Esophagus squamous epithelium (tissue), 5 donors: Measurements from ENCODE around the gene RAB1B. TPM values are rescaled to one million over a fixed set of nuclear protein-coding genes. Genes with fewer than 3 reads are reported as not detected.
A peak's percentile ranks its signal among the peaks of the same experiment; 100 is the strongest.

Experiments used
- DNase-seq: peaks from one replicate; lab custom pipeline; 2025; lab: John Stamatoyannopoulos, UW
- H3K27ac ChIP-seq, 4 donors: fragments of 200-600 bp; sonication (generic); one replicate each; pipeline ENCODE4 v1.5.1; 2016 to 2019; ENCODE audit warnings: mild to moderate bottlenecking in 1 of 4
- H3K27me3 ChIP-seq, 4 donors: fragments of 200-600 bp; sonication (generic); 1 replicate in 3 of 4; 2 replicates in 1 of 4; pipeline versions ENCODE4 v1.5.1 to v1.6.0; 2017 to 2021; ENCODE audit warnings: antibody characterized with exemption in 1 of 4
- H3K36me3 ChIP-seq, 3 donors: fragments of 200-600 bp; sonication (generic); one replicate each; pipeline ENCODE4 v1.5.1; 2016 to 2019
- H3K4me1 ChIP-seq, 3 donors: fragments of 200-600 bp; sonication (generic); one replicate each; pipeline ENCODE4 v1.5.1; 2017 to 2019
- H3K4me3 ChIP-seq, 4 donors: fragments of 200-600 bp; sonication (generic); 1 replicate in 3 of 4; 2 replicates in 1 of 4; pipeline ENCODE4 v1.5.1; 2016 to 2019; ENCODE audit warnings: mild to moderate bottlenecking in 2 of 4, moderate library complexity in 1 of 4
- H3K9me3 ChIP-seq, 3 donors: fragments of 200-600 bp; sonication (generic); one replicate each; pipeline ENCODE4 v1.5.1; 2016 to 2019
- POLR2A ChIP-seq, 4 donors: fragments of 450-650 bp; IDR thresholded peaks; one replicate each; pipeline ENCODE4 v1.6.1; 2017; ENCODE audit warnings: antibody characterized with exemption in 4 of 4, mild to moderate bottlenecking in 4 of 4, moderate library complexity in 3 of 4
- WGBS, 2 donors: methylation state at CpG; one replicate each; pipeline ENCODE4 v1.1.5; 2018; 5-methylcytosine and 5-hydroxymethylcytosine counted together
- intact Hi-C: fragments of 100-400 bp; cut with DNase I; formaldehyde crosslinking; loops from one replicate; pipeline ENCODE4 v1.15.0; 2022
- total RNA-seq, 4 donors: library from RNA; depleted of rRNA; stranded (reverse); fragments of >200 nt; gene quantifications; one replicate each; pipeline ENCODE4 v1.1.0, GENCODE V29; 2016
- TF ChIP-seq, protein P1 (sequence below), 6 experiments: fragments of 450-650 bp in 4 of 6; fragments of 200-600 bp in 2 of 6; sonication (generic) in 2 of 6; IDR thresholded peaks; one replicate each; pipeline ENCODE4 v1.5.1; 2016 to 2019; ENCODE audit warnings: antibody characterized with exemption in 6 of 6, mild to moderate bottlenecking in 4 of 6, moderate library complexity in 4 of 6
- donor health status: DM: yes; HTN: yes; CAD: no.

RAB1B gene
- total RNA-seq, 4 donors from 2014 or later, result 83.7 to 148 (median 110) TPM

DNA sequence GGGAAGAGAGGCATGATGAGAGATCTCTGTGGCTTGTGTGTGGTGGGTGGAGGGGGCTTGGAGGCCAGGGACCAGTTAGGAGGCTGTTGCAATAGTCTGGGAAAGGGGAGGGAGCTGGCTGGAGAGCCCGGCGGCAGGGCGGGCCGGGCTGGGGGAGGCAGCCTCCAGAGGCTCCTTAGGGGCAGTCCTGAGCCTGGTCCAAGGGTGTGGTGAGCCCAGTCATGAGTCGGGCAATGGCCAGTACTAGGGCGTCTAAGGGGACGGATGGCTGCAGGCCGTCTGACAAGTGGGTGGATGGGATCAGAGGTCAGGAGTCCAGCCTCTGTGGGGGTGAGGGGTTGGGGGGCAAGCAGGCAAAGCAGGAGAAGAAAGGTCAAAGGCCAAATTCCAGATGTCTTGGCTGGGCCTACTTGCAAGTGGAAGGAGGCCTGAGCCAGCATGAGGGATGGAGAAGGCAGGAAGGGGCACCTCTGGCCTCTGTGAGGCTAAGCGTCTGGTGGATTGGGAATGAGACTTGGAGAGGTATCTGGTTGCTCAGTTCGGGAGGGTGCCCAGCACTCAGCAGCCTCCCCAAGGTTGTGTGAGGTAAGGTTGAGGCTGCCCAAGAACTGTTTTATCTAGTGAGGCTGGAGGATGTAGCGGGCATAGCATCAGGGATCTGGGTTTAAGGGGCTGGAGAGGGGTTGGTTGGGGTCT, 54.4 kb downstream of the RAB1B start:
- DNase-seq, result no peak
- intact Hi-C loops, result no loop called here
- no peak overlapping the region for H3K4me3 ChIP-seq
- H3K9me3 ChIP-seq, result no peaks in the 10 kb centered on the region
- H3K36me3 ChIP-seq, result no peaks in the 10 kb centered on the region
- 82 to 83% methylated on average over 5 to 8 of the region's 11 CpGs for WGBS, 2 donors
- peak overlapping the region in 2 of 4 donors; percentile 34 to 65 for H3K27ac ChIP-seq
- peaks cover 26 to 60% (median 35%) of the 10 kb centered on the region in 3 donors for H3K4me1 ChIP-seq
- H3K27me3 ChIP-seq, result no peaks in the 10 kb centered on the region
- TF ChIP-seq, protein P1, sequence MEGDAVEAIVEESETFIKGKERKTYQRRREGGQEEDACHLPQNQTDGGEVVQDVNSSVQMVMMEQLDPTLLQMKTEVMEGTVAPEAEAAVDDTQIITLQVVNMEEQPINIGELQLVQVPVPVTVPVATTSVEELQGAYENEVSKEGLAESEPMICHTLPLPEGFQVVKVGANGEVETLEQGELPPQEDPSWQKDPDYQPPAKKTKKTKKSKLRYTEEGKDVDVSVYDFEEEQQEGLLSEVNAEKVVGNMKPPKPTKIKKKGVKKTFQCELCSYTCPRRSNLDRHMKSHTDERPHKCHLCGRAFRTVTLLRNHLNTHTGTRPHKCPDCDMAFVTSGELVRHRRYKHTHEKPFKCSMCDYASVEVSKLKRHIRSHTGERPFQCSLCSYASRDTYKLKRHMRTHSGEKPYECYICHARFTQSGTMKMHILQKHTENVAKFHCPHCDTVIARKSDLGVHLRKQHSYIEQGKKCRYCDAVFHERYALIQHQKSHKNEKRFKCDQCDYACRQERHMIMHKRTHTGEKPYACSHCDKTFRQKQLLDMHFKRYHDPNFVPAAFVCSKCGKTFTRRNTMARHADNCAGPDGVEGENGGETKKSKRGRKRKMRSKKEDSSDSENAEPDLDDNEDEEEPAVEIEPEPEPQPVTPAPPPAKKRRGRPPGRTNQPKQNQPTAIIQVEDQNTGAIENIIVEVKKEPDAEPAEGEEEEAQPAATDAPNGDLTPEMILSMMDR (IDR thresholded peaks at IDR 0.05), result no peak
- TF ChIP-seq POLR2A (IDR thresholded peaks at IDR 0.05), result no peak

DNA sequence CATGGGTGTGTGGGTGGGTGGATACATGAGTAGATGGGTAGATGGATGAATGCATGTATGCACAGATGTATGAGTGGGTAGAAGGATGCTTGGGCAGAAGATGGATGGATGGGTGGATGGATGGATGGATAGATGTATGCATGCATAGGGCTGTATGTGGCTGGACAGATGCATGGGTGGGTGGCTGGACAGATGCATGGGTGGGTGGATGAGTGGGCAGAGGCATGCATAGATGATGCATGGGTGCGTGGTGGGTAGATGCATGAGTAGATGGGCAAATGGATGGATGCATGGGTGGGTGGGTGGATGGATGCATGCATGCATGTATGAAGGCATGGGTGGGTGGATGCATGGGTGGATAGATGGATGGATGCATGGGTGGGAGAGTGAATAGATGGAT, 55.2 kb downstream of the RAB1B start:
- WGBS, 2 donors, result 90 to 96% methylated on average over 1 of the region's 1 CpG
- intact Hi-C loops, result no loop called here
- H3K9me3 ChIP-seq, result no peaks in the 10 kb centered on the region
- no peak overlapping the region for H3K4me3 ChIP-seq
- no peaks in the 10 kb centered on the region for H3K27me3 ChIP-seq
- H3K36me3 ChIP-seq, result no peaks in the 10 kb centered on the region
- no peak overlapping the region for H3K27ac ChIP-seq
- DNase-seq, result no peak
- H3K4me1 ChIP-seq, result peaks cover 25 to 60% (median 35%) of the 10 kb centered on the region in 3 donors
- no peak for TF ChIP-seq POLR2A (IDR thresholded peaks at IDR 0.05)
- TF ChIP-seq, protein P1 (IDR thresholded peaks at IDR 0.05), result no peak

DNA sequence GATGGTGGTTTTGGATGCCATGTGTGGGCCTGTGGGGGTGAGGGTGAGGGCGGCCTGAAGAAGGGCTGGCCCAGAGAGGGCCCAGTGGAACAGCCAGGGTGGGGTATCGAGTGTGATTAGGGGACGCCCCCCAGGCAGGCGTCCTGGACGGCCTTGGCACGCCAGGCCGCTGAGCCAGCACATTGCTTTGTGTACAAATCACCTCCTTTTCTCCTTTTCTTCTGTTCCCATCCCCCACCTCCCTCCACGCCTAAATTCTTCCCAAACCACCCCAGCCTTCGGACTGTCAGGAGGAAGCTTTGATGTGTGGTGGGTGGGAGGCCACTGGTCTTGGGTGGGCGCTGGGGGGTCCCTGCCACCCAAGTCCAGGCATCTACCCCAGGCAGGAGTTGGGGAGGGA, 56.2 kb downstream of the RAB1B start:
- peak overlapping the region in 2 of 4 donors; percentile 82 to 88 for H3K27ac ChIP-seq

GRCh38 chr11:66325263-66325671, 56.8 kb downstream of the RAB1B start:
- Histone ChIP-seq H3K4me3 (no peak overlapping the region), H3K4me1 (peaks cover 24 to 55% (median 29%) of the 10 kb centered on the region in 3 donors), H3K9me3 (no peaks in the 10 kb centered on the region), H3K27me3 (no peaks in the 10 kb centered on the region), H3K27ac (peak overlapping the region in 3 of 4 donors; percentile 49 to 88 (median 82)), H3K36me3 (no peaks in the 10 kb centered on the region)
- intact Hi-C loops, result no loop called here
- DNase-seq, result no peak
- WGBS, 2 donors, result 72% methylated on average over 6 of the region's 8 CpGs; no CpG with 5 or more reads in 1 of the 2 donors
- TF ChIP-seq, protein P1 (IDR thresholded peaks at IDR 0.05), result no peak
- TF ChIP-seq POLR2A (IDR thresholded peaks at IDR 0.05), result no peak

More for the DNA sequence above, 56.2 kb downstream of the RAB1B start:
- H3K4me1 ChIP-seq, result peaks cover 24 to 55% (median 29%) of the 10 kb centered on the region in 3 donors
- TF ChIP-seq POLR2A (IDR thresholded peaks at IDR 0.05), result no peak
- TF ChIP-seq, protein P1 (IDR thresholded peaks at IDR 0.05), result no peak
- no peaks in the 10 kb centered on the region for H3K9me3 ChIP-seq
- H3K36me3 ChIP-seq, result no peaks in the 10 kb centered on the region
- no peak for DNase-seq
- no peak overlapping the region for H3K4me3 ChIP-seq
- intact Hi-C loops, result no loop called here
- 55% methylated on average over 8 of the region's 10 CpGs; no CpG with 5 or more reads in 1 of the 2 donors for WGBS, 2 donors
- H3K27me3 ChIP-seq, result no peaks in the 10 kb centered on the region
